Colonic mucosa (tissue), 4 donors: ENCODE results near the gene CCDC178. TPM values are rescaled to one million over a fixed set of nuclear protein-coding genes. Genes with fewer than 3 reads are reported as not detected.

ENCODE experiments used
- DNase-seq: peaks from one replicate; pipeline ENCODE4 v3.0.0-alpha.2; 2020
- H3K27ac ChIP-seq: fragments of 200-600 bp; one replicate; pipeline ENCODE4 v1.8.0; 2021
- H3K27me3 ChIP-seq: fragments of 200-600 bp; one replicate; pipeline ENCODE4 v1.8.0; 2021
- H3K36me3 ChIP-seq: fragments of 200-600 bp; one replicate; pipeline ENCODE4 v1.8.0; 2021
- H3K4me1 ChIP-seq: fragments of 200-600 bp; one replicate; pipeline ENCODE4 v1.8.0; 2021; ENCODE audit warnings: mild to moderate bottlenecking
- H3K4me3 ChIP-seq: fragments of 200-600 bp; one replicate; pipeline ENCODE4 v1.8.0; 2021
- H3K9ac ChIP-seq, 2 donors: one replicate each; pipeline ENCODE4 v1.7.0; 2013; ENCODE audit warnings: control low read depth in 2 of 2, low read depth in 2 of 2, low read length in 2 of 2
- H3K9me3 ChIP-seq: fragments of 200-600 bp; one replicate; pipeline ENCODE4 v1.8.0; 2021
- intact Hi-C: fragments of 100-400 bp; cut with DNase I; formaldehyde crosslinking; loops from one replicate; pipeline ENCODE4 v1.14.1; 2022
- total RNA-seq, 2 donors: library from RNA; stranded (reverse); fragmentation: NEBNext Ultra II Directional in 1 of 2; extraction: Animal tissue kit (Norgen Biotek cat#: 25700) in 1 of 2; gene quantifications; one replicate each; pipeline ENCODE4 v1.2.1, GENCODE V29; 2021
- TF ChIP-seq, protein P1 (sequence below): fragments of 200-600 bp; IDR thresholded peaks from one replicate; pipeline ENCODE4 v1.8.0; 2022; ENCODE audit warnings: antibody characterized with exemption, mild to moderate bottlenecking
- donor health status: healthy.
- donor health status: DM: no; HTN: no; CAD: no.
- donor health status: DM: no; HTN: no; CAD: no.

Gene CCDC178
- total RNA-seq, 2 donors from 2014 or later, result not detected

DNA sequence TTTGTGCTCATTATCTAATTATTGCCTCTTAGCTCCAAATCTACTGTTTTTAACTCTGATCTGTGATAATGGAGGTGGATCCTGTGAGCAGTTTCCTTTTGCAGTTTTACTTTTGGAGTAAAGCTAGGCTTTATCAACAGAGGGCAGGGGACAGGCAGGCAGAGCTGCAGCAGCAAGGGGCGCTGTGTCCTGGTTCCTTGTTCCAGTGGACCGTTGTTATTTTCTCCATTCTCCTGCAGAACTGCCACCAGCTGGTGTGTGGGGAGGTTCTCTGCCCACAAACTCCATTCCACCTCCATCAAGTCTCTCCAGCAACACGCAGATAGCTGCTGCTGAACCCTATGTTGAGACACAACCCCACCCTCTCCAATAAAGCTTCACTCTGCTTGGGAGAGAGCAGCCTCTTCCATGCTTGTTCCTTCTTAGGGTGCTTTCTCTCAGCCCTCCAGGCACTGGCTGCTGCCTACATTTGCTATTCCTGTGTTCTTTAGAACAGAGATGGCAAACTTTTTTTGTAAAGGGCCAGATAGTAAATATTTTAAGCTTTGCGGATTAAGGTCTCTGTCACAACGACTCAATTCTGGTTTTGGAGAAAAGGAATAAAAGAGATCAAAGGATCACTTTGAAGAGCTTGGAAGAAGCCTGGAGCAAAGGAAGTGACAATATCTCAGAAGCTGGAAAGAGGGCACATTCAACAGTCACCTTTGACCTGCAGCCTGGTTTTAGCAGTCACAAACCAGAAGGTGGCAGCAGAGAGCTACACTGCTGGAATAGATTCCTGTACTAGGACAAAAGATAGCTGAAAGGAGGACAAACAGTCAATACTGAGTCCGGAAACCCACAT is 208.8 kb downstream of the CCDC178 start:
- H3K27me3 ChIP-seq, result no peaks in the 10 kb centered on the region
- no peaks in the 10 kb centered on the region for H3K4me1 ChIP-seq
- intact Hi-C loops, result loop anchor here (10.0 kb wide), 1 partner anchor 533 kb away; no protein-coding TSS in a partner anchor
- no peaks in the 10 kb centered on the region for H3K9me3 ChIP-seq
- TF ChIP-seq, protein P1, sequence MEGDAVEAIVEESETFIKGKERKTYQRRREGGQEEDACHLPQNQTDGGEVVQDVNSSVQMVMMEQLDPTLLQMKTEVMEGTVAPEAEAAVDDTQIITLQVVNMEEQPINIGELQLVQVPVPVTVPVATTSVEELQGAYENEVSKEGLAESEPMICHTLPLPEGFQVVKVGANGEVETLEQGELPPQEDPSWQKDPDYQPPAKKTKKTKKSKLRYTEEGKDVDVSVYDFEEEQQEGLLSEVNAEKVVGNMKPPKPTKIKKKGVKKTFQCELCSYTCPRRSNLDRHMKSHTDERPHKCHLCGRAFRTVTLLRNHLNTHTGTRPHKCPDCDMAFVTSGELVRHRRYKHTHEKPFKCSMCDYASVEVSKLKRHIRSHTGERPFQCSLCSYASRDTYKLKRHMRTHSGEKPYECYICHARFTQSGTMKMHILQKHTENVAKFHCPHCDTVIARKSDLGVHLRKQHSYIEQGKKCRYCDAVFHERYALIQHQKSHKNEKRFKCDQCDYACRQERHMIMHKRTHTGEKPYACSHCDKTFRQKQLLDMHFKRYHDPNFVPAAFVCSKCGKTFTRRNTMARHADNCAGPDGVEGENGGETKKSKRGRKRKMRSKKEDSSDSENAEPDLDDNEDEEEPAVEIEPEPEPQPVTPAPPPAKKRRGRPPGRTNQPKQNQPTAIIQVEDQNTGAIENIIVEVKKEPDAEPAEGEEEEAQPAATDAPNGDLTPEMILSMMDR, result peak; percentile 78
- DNase-seq, result peak; percentile 82
- no peak overlapping the region for H3K4me3 ChIP-seq
- H3K9ac ChIP-seq, result no peak overlapping the region
- no peak overlapping the region for H3K27ac ChIP-seq
- H3K36me3 ChIP-seq, result no peaks in the 10 kb centered on the region

DNA sequence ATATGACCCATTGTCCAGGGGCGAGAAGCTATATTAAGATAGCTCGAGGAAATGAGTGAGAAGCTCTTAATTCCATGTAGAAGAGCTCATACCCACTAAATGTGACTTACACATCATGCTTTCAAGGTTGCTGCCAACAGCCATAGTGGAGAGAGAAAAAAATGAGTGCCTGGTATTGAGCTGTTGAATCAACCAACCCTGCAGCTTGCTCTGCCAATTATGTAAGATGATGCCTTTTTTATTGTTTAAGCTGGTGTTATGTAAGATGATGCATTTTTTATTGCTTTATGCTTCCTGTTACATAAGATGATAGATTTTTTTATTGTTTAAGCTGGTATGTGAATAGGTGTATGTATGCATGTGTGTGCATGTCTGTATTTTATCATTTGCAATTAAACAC is 228.2 kb downstream of the CCDC178 start:
- no peaks in the 10 kb centered on the region for H3K27me3 ChIP-seq
- H3K9me3 ChIP-seq, result no peaks in the 10 kb centered on the region
- H3K9ac ChIP-seq, result no peak overlapping the region
- no peak overlapping the region for H3K27ac ChIP-seq
- DNase-seq, result no peak
- intact Hi-C loops, result no loop called here
- no peaks in the 10 kb centered on the region for H3K4me1 ChIP-seq
- H3K4me3 ChIP-seq, result no peak overlapping the region
- TF ChIP-seq, protein P1, result no peak
- no peaks in the 10 kb centered on the region for H3K36me3 ChIP-seq

DNA sequence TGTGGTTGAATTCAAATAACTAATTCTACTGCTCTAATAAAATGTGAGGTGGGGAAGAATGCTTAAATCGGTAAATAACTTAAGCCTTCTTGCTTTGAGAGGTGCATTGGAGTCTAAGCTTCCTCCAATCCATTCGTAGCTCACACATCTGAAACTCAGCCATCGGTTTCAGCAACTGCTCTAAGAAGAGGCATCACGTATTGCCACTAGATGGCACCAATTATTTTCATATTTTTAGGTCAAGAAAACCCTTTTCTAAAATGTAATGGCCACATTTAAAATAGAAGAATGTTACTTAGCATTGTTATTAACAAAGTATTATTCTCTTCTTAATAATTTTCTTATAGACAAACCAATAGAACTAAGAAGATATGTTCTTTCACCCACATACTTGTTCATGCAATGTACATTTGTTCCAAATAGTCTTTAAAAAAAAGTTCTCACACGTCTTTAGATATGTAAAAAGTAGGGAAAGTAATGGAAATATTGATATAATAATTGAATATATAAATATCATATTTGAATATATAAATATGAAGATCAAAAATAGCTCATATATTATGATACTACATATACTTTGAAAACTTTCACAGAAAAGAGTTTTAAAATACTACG is 229.8 kb downstream of the CCDC178 start:
- TF ChIP-seq, protein P1, result peak; percentile 53
- H3K9ac ChIP-seq, result no peak overlapping the region
- no peaks in the 10 kb centered on the region for H3K27me3 ChIP-seq
- intact Hi-C loops, result no loop called here
- no peak for DNase-seq
- H3K36me3 ChIP-seq, result no peaks in the 10 kb centered on the region
- no peaks in the 10 kb centered on the region for H3K9me3 ChIP-seq
- H3K27ac ChIP-seq, result no peak overlapping the region
- H3K4me3 ChIP-seq, result no peak overlapping the region
- no peaks in the 10 kb centered on the region for H3K4me1 ChIP-seq

DNA sequence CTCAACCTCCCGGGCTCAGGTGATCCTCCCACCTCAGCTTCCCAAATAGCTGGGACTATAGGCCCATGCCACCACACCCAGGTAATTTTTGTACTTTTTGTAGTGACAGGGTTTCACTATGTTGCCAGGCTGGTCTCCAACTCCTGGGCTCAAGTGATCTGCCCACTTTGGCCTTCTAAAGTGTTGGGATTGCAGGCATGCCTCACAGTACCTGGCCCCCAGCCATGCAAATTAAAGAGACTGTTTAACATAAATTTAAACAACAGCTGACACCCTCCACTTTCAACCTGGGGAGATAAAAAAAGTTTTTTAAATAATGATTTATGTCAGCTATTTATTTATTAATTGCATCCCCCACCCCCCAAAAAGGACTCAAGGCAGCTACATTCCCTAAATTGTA is 234.7 kb downstream of the CCDC178 start:
- no peaks in the 10 kb centered on the region for H3K36me3 ChIP-seq
- intact Hi-C loops, result loop anchor here (10.0 kb wide), 1 partner anchor 311 kb away; no protein-coding TSS in a partner anchor
- H3K9me3 ChIP-seq, result no peaks in the 10 kb centered on the region

DNA sequence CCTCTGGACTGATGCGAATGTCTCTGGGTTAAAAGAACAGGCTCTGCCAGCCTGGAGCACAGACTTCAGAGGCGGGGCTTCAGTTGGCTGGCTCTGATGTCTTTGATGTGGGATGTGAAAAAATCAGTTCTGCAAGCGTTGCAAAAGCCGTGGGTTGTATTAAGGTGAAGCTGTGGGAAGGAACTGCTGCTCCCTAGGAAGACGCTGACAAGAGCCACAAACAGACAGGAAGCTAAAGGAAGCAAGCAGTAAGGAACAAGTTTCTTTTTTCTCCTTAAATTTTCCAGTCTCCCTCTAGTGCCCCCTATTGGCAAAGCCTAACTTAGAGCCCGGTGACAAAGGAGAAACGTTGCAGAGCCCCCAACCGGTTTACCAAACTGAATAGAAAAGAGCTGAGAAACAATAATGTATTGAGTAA is 239.0 kb downstream of the CCDC178 start:
- intact Hi-C loops, result loop anchor here (5.0 to 10.0 kb wide), 2 partner anchors 307 to 489 kb away; no protein-coding TSS in a partner anchor
- peak; percentile 38 for DNase-seq
- Histone ChIP-seq H3K9ac (no peak overlapping the region), H3K9me3 (no peaks in the 10 kb centered on the region), H3K4me3 (no peak overlapping the region), H3K27ac (no peak overlapping the region), H3K4me1 (no peaks in the 10 kb centered on the region), H3K36me3 (no peaks in the 10 kb centered on the region), H3K27me3 (no peaks in the 10 kb centered on the region)
- TF ChIP-seq, protein P1, result peak; percentile 35

More for the DNA sequence above, 234.7 kb downstream of the CCDC178 start:
- H3K9ac ChIP-seq, result no peak overlapping the region
- no peak overlapping the region for H3K27ac ChIP-seq
- TF ChIP-seq, protein P1, result no peak
- DNase-seq, result no peak
- H3K27me3 ChIP-seq, result no peaks in the 10 kb centered on the region
- H3K4me1 ChIP-seq, result no peaks in the 10 kb centered on the region
- no peak overlapping the region for H3K4me3 ChIP-seq
